HG02588 (cell line): ENCODE measurements around the gene STH.
"Not testable (repeated sequence)": the region's sequence is repeated elsewhere in the genome, so short reads cannot be mapped to it uniquely, and the experiment has no call there.

Experiments used
- ATAC-seq: cut with Tn5 transposase; IDR thresholded peaks from one replicate; pipeline ENCODE4 v1.9.1; 2021; ENCODE audit warnings: mild to moderate bottlenecking, moderate library complexity; ENCODE audit not compliant: unreplicated experiment

Gene STH

GRCh38 chr17:45998987-45999899 is at the start of gene STH:
TSS of gene STH (plus strand) at chr17:45999250. CDS start at chr17:45999280, 30 bp downstream.
- ATAC-seq = no peak

GRCh38 chr17:45949755-45950320 is 49.2 kb upstream of the STH start:
- no peak for ATAC-seq

GRCh38 chr17:45950888-45951287 is 48.2 kb upstream of the STH start:
- ATAC-seq = no peak

- no peak for ATAC-seq
Observed at GRCh38 chr17:45951403-45951802, 47.6 kb upstream of the STH start.

- ATAC-seq = no peak
Observed at GRCh38 chr17:45951941-45952340, 47.1 kb upstream of the STH start.

GRCh38 chr17:45952814-45953320 is 46.2 kb upstream of the STH start:
- no peak for ATAC-seq

GRCh38 chr17:45953561-45953960 is 45.5 kb upstream of the STH start:
- ATAC-seq = no peak

GRCh38 chr17:45954914-45955313 is 44.1 kb upstream of the STH start:
- ATAC-seq = no peak

GRCh38 chr17:45955326-45955725 is 43.7 kb upstream of the STH start:
- no peak for ATAC-seq

GRCh38 chr17:45956090-45956489 is 43.0 kb upstream of the STH start:
- no peak for ATAC-seq

GRCh38 chr17:45956746-45957145 is 42.3 kb upstream of the STH start:
- ATAC-seq = not testable (repeated sequence)

- no peak for ATAC-seq
Observed at GRCh38 chr17:45958307-45958706, 40.7 kb upstream of the STH start.

- no peak for ATAC-seq
Observed at GRCh38 chr17:45958994-45959665, 39.9 kb upstream of the STH start.

- ATAC-seq = no peak
Observed at GRCh38 chr17:45960311-45960710, 38.7 kb upstream of the STH start.

- no peak for ATAC-seq
Observed at GRCh38 chr17:45961206-45961605, 37.8 kb upstream of the STH start.

- no peak for ATAC-seq
Observed at GRCh38 chr17:45962221-45962972, 36.7 kb upstream of the STH start.

- ATAC-seq = no peak
Observed at GRCh38 chr17:45963283-45963682, 35.8 kb upstream of the STH start.

GRCh38 chr17:45963889-45964288 is 35.2 kb upstream of the STH start:
- no peak for ATAC-seq

GRCh38 chr17:45964634-45965033 is 34.4 kb upstream of the STH start:
- no peak for ATAC-seq

GRCh38 chr17:45965812-45966211 is 33.2 kb upstream of the STH start:
- no peak for ATAC-seq
